Lower leg skin (tissue), 4 donors: Measurements from ENCODE around the gene ERRFI1. TPM values are rescaled to one million over a fixed set of nuclear protein-coding genes. Genes with fewer than 3 reads are reported as not detected.
"Not testable (repeated sequence)": the region's sequence is repeated elsewhere in the genome, so short reads cannot be mapped to it uniquely, and the experiment has no call there.

Source experiments
- DNase-seq, 2 donors: peaks; one replicate each; pipeline ENCODE4 v3.0.0-alpha.2; 2019; ENCODE audit warnings: low spot score in 2 of 2
- H3K4me3 ChIP-seq: fragments of 200-600 bp; sonication (generic); 2 replicates; pipeline ENCODE4 v1.5.1; 2017; ENCODE audit warnings: mild to moderate bottlenecking, low read depth; ENCODE audit not compliant: poor library complexity, severe bottlenecking
- POLR2A ChIP-seq, 2 donors: fragments of 450-650 bp; IDR thresholded peaks; one replicate each; pipeline ENCODE4 v1.6.1; 2016 to 2017; ENCODE audit warnings: antibody characterized with exemption in 2 of 2, mild to moderate bottlenecking in 1 of 2, moderate library complexity in 1 of 2
- WGBS, 2 donors: methylation state at CpG; one replicate each; pipeline ENCODE4 v1.1.5; 2018; 5-methylcytosine and 5-hydroxymethylcytosine counted together
- intact Hi-C: fragments of 100-400 bp; cut with DNase I; formaldehyde crosslinking; loops from one replicate; pipeline ENCODE4 v1.15.0; 2023; ENCODE audit warnings: low total_unique reads
- total RNA-seq, 4 donors: library from RNA; depleted of rRNA; stranded (reverse); fragments of >200 nt; gene quantifications; one replicate each; pipeline ENCODE4 v1.1.0, GENCODE V29; 2016
- TF ChIP-seq, protein P1 (sequence below), 3 donors: fragments of 450-650 bp; IDR thresholded peaks; one replicate each; pipeline ENCODE4 v1.5.1; 2016; ENCODE audit warnings: antibody characterized with exemption in 3 of 3, mild to moderate bottlenecking in 3 of 3, moderate library complexity in 2 of 3

The ERRFI1 gene
- 100 to 1,000 TPM in 3 of 4 donors, 10 to 100 TPM in 1; 93.6 to 566 (median 163) TPM for total RNA-seq

DNA sequence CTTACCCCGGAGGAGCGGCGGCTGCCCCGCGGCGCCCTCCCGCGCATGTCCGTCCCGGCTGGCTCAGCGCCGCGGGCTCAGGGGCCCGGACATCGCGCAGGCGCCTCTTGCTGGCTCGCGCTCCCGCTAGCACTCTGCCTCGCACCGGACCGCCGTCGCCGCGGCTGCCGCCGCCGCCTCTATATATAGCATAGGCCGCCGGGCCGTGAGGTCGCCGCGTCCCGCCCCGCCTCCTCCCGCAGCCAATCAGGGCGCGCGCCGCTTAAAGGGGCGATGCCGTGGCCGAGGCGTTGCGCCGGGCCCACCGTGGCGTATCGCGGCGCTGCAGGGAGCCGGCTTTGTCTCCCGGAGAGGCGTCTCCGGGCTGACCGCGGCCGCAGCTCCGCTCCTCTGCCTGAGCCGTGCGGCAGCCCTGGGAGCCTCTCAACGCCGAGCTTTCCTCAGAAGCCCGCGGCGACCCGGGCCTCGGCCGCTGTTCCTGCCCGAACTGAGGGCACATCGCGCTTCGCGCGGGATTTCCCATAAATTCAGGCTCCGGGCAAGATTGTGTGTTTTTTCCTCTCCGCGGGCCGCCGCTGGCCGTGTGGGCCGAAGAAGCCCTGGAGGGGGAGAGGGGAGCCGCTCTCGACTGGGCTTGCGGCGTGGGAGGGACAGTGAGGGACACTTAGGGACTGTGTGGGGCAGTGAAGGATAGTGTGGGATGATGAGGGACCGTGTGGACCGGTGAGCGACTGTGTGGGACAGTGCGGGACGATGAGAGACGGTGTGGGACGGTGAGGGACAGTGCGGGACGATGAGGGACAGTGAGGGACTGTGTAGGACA lies at the start of gene ERRFI1:
TSS of gene ERRFI1 (minus strand) at position 157 of the 823 bp plus-strand sequence. CDS start 10,690 bp downstream, outside the sequence.
- TF ChIP-seq, protein P1, sequence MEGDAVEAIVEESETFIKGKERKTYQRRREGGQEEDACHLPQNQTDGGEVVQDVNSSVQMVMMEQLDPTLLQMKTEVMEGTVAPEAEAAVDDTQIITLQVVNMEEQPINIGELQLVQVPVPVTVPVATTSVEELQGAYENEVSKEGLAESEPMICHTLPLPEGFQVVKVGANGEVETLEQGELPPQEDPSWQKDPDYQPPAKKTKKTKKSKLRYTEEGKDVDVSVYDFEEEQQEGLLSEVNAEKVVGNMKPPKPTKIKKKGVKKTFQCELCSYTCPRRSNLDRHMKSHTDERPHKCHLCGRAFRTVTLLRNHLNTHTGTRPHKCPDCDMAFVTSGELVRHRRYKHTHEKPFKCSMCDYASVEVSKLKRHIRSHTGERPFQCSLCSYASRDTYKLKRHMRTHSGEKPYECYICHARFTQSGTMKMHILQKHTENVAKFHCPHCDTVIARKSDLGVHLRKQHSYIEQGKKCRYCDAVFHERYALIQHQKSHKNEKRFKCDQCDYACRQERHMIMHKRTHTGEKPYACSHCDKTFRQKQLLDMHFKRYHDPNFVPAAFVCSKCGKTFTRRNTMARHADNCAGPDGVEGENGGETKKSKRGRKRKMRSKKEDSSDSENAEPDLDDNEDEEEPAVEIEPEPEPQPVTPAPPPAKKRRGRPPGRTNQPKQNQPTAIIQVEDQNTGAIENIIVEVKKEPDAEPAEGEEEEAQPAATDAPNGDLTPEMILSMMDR (IDR thresholded peaks at IDR 0.05): no peak
- peak in 1 of 2 donors; percentile 96 for TF ChIP-seq POLR2A (IDR thresholded peaks at IDR 0.05)
- DNase-seq: peak; percentile 89 to 99
- WGBS, 2 donors: 11 to 12% methylated on average over 53 to 57 of the region's 98 CpGs
- peak within 1 kb of the TSS; percentile 84 for H3K4me3 ChIP-seq
- intact Hi-C loops: no loop called here

DNA sequence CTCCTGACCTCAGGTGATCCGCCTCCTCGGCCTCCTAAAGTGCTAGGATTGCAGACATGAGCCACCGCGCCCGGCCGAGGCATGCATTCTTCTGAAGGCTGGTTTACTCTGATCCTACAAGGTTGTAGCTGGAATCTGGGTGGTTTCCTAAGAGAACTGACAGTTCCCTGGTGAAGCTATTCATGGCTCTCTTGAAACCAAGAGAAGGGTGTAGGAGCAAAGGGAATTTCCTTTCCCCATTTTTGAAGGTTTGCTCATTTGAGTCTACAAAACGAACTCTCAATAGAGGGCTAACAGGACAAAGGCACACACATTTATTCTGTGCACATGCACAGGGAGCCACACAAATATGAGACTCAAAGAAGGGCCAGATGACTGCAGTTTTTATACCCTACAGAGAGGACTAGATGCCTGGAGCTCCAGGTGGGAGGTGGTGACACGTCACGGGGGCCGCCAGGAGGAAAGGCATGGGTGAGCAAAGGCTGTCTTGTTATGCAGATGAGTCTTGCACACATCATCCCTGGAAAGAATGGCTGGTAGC lies 49.5 kb upstream of the ERRFI1 start:
- TF ChIP-seq, protein P1 (IDR thresholded peaks at IDR 0.05): no peak
- TF ChIP-seq POLR2A (IDR thresholded peaks at IDR 0.05): no peak
- intact Hi-C loops: no loop called here
- H3K4me3 ChIP-seq: no peak overlapping the region
- WGBS, 2 donors: 74 to 85% methylated on average over 10 of the region's 10 CpGs
- no peak for DNase-seq

DNA sequence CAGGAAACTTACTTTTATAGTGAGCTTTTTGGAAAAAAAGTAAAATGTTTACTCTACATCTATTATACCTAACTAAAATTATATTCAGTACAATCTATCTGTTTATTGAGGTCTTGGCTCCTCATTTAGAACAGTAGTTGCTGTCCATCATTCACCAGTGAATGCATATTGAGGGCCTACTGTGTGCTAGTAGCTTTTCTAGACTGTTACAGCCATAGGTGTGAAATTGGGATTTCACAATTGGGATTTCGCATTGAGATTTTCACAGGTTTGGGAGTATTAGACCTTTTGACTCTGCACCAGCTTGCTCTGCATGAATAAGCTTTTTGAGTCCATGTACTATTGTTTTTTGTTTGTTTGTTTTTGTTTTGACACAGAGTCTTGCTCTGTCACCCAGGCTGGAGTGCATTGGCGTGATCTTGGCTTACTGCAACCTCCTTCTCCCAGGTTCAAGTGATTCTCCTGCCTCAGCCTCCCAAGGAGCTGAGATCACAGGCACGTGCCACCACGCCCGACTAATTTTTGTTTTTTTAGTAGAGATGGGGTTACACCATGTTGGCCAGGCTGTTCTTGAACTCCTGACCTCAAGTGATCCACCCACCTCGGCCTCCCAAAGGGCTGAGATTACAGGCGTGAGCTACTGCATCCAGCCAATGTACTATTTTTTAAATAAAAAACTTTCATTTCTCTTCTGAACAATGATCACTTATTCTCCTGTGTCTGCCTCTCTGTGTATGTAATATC lies 47.2 kb upstream of the ERRFI1 start:
- 60 to 66% methylated on average over 7 of the region's 7 CpGs for WGBS, 2 donors
- H3K4me3 ChIP-seq: no peak overlapping the region
- TF ChIP-seq, protein P1 (IDR thresholded peaks at IDR 0.05): no peak
- no peak for TF ChIP-seq POLR2A (IDR thresholded peaks at IDR 0.05)
- intact Hi-C loops: no loop called here
- no peak for DNase-seq

DNA sequence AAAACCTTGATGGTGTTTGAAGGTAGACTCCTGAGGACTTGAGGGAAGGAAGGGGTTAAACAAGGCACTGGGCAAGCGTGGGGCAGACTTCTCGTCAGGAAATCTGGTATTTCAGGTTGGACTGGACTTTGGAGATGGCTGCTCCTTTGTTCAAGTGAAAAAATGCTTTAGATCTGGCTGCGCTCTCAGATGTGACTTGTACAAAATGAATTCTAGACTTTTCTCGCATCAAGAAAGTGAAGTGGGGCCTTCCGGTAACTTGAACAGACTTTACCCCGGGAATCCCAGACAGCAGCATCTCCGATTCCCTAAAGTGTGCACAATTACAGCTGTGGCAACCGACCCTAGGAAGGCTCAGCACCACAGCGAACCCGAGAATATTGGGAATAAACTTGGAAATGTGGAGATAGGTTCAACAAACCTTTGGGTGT lies 44.3 kb upstream of the ERRFI1 start:
- WGBS, 2 donors: 38 to 40% methylated on average over 10 of the region's 10 CpGs
- intact Hi-C loops: no loop called here
- DNase-seq: no peak
- no peak for TF ChIP-seq POLR2A (IDR thresholded peaks at IDR 0.05)
- TF ChIP-seq, protein P1 (IDR thresholded peaks at IDR 0.05): no peak
- H3K4me3 ChIP-seq: no peak overlapping the region

DNA sequence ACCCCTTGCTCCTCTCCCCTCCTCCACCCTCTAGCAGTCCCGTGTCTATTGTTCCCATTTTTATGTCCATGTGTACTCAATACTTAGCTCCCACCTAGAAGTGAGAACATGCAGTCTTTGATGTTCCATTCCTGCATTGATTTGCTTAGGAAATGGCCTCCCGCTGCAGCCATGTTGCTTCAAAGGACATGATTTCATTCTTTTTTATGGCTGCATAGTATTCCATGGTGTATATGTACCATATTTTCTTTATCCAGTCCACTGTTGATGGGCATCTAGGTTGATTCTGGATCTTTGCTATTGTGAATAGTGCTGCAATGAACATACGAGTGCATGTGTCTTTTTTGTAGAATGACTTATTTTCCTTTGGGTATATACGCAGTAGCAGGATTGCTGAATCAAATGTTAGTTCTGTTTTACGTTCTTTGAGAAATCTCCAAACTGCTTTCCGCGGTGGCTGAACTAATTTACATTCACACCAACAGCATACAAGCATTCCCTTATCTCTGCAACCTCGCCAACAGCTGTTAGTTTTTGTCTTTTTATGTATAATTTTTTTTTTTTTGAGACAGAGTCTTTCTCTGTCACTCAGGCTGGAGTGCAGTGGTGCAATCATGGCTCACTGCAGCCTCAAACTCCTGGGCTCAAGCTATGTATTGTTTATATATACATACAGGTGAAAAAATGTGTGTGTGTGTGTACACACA lies 43.7 kb upstream of the ERRFI1 start:
- DNase-seq, intact Hi-C loops, H3K4me3 ChIP-seq: not testable (repeated sequence)
- WGBS, 2 donors: 75 to 83% methylated on average over 8 of the region's 8 CpGs
